Measurements from ENCODE around the gene ITPR2. TPM values are rescaled to one million over a fixed set of nuclear protein-coding genes. Genes with fewer than 3 reads are reported as not detected.
"Not testable (repeated sequence)": the region's sequence is repeated elsewhere in the genome, so short reads cannot be mapped to it uniquely, and the experiment has no call there.

The ITPR2 gene
- total and polyA plus RNA-seq, 12 donors = 5.1 to 144 (median 66.4) TPM

DNA sequence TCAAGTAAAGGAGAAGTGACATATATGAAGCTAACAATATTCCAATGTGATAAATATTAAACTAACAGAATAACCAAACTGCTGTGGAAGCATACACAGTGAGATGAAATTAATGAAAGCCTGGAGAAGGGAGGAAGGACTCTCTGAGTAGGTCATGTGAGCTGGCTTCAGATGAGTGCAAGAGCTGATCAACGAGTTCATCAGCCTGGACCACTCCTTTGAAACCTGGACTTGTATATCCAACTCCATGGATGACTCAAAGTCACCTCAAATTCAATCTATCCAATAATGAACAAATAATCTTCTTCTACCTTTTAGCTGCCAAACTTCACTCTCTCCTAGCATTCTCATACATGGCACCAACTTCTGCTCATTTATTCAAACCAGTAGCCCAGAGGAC is 391.6 kb downstream of the ITPR2 start:
- WGBS, 4 donors = 80 to 91% (median 86%) methylated on average over 1 of the region's 1 CpG
- H3K36me3 ChIP-seq (replicated peaks in 1 of 2) = peaks cover 0 to 8% of the 10 kb centered on the region in 2 donors
- intact Hi-C loops (cut with DNase I) = no loop called here

DNA sequence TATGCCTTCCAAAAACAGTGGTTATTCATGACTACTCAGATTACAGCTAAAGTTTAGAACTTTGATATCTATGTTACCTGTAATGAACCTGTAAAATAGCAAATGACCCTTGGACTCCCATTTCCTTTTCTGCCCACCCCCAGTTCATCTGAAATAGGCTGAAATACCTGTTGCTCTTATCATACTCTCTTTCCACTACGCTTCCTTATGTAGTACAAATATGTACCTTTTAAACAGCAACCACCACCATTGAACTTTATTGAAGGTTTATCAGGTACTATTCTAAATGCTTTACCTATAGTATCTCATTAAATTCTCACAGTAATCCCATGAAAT is 398.0 kb downstream of the ITPR2 start:
- no peak for DNase-seq
- H3K4me3 ChIP-seq = no peak overlapping the region
- intact Hi-C loops (cut with DNase I) = no loop called here
- no peak overlapping the region for H3K27ac ChIP-seq
- 100% methylated on average over 1 of the region's 1 CpG for WGBS, 4 donors
- no peak for TF ChIP-seq POLR2A (IDR thresholded peaks at IDR 0.05)
- TF ChIP-seq, protein P1, sequence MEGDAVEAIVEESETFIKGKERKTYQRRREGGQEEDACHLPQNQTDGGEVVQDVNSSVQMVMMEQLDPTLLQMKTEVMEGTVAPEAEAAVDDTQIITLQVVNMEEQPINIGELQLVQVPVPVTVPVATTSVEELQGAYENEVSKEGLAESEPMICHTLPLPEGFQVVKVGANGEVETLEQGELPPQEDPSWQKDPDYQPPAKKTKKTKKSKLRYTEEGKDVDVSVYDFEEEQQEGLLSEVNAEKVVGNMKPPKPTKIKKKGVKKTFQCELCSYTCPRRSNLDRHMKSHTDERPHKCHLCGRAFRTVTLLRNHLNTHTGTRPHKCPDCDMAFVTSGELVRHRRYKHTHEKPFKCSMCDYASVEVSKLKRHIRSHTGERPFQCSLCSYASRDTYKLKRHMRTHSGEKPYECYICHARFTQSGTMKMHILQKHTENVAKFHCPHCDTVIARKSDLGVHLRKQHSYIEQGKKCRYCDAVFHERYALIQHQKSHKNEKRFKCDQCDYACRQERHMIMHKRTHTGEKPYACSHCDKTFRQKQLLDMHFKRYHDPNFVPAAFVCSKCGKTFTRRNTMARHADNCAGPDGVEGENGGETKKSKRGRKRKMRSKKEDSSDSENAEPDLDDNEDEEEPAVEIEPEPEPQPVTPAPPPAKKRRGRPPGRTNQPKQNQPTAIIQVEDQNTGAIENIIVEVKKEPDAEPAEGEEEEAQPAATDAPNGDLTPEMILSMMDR (IDR thresholded peaks at IDR 0.05) = no peak
- no peaks in the 10 kb centered on the region for H3K9me3 ChIP-seq (replicated peaks in 1 of 3)
- H3K36me3 ChIP-seq (replicated peaks in 1 of 2) = no peaks in the 10 kb centered on the region
- no peaks in the 10 kb centered on the region for H3K27me3 ChIP-seq
- no peaks in the 10 kb centered on the region for H3K4me1 ChIP-seq (replicated peaks in 1 of 2)

More for the DNA sequence above, 391.6 kb downstream of the ITPR2 start:
- no peaks in the 10 kb centered on the region for H3K4me1 ChIP-seq (replicated peaks in 1 of 2)
- no peak overlapping the region for H3K4me3 ChIP-seq
- H3K27ac ChIP-seq = no peak overlapping the region
- no peak for DNase-seq
- no peaks in the 10 kb centered on the region for H3K9me3 ChIP-seq (replicated peaks in 1 of 3)
- TF ChIP-seq POLR2A (IDR thresholded peaks at IDR 0.05) = no peak
- TF ChIP-seq, protein P1 (IDR thresholded peaks at IDR 0.05) = no peak
- H3K27me3 ChIP-seq = no peaks in the 10 kb centered on the region

DNA sequence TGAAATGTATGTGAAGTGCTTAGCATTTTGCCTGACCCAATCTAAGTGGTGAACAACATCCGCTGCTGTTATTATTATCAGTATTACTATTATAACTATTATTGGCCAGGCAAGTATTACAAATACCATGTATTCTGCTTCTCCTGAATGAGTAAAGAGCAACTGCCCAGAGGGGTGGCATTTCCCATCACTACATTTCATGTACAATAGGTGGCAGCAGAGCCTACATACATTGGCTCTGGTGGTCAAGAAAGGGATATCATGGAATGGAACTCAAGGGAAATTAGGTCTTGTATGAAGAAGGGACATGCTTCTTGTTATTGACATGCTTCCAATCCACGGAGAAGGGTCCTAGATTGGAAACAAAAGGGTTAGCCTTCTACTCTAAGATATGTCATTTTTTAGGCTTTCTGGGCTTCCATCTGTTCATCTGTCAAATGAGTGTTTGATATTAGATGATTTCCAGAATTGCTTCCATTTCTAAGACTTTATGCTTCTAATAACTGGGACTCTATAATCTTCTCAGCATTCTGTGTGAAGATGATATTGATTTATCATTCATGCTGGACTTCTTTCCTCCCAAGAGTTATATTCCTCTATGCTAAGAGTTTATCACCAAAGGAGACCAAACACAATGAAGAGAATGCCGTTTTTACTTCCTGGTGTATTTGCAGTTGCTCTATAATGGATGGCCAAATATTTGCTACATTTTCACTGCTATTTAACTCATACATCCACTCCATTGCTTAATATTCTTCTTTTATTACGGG is 398.5 kb downstream of the ITPR2 start:
- peak in 3 of 7 donors; percentile 36 to 60 (median 43) for DNase-seq
- 78 to 88% (median 87%) methylated on average over 4 of the region's 4 CpGs for WGBS, 4 donors
- H3K27ac ChIP-seq = no peak overlapping the region
- intact Hi-C loops (cut with DNase I) = no loop called here
- TF ChIP-seq, protein P1 (IDR thresholded peaks at IDR 0.05) = peak; percentile 36 to 97 (median 78)
- TF ChIP-seq POLR2A (IDR thresholded peaks at IDR 0.05) = no peak
- H3K27me3 ChIP-seq = no peaks in the 10 kb centered on the region
- H3K4me3 ChIP-seq = no peak overlapping the region
- H3K4me1 ChIP-seq (replicated peaks in 1 of 2) = no peaks in the 10 kb centered on the region
- no peaks in the 10 kb centered on the region for H3K36me3 ChIP-seq (replicated peaks in 1 of 2)
- no peaks in the 10 kb centered on the region for H3K9me3 ChIP-seq (replicated peaks in 1 of 3)

DNA sequence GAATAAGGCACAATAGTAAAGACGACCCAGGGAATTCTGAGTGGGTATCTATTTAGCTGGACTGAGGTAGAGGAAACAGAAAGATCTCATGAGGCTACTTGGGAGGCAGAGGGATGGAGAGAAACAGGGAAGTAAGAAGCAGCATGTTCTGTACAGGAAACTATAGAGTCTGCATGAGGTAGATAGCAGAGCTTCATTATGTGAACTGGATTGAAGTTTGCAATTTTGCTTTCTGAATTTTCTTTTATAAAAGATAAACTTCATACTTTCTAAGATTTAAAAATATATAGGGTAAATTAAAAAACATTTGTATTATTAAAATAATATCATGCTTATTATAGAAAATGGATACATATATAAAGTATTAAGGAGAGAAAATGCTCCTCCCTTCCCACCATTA is 399.3 kb downstream of the ITPR2 start:
- H3K27me3 ChIP-seq; H3K4me3 ChIP-seq; H3K4me1 ChIP-seq (replicated peaks in 1 of 2); H3K27ac ChIP-seq; DNase-seq; H3K36me3 ChIP-seq (replicated peaks in 1 of 2); intact Hi-C loops (cut with DNase I); H3K9me3 ChIP-seq (replicated peaks in 1 of 3): not testable (repeated sequence)
- 79 to 93% (median 80%) methylated on average over 1 of the region's 1 CpG for WGBS, 4 donors

DNA sequence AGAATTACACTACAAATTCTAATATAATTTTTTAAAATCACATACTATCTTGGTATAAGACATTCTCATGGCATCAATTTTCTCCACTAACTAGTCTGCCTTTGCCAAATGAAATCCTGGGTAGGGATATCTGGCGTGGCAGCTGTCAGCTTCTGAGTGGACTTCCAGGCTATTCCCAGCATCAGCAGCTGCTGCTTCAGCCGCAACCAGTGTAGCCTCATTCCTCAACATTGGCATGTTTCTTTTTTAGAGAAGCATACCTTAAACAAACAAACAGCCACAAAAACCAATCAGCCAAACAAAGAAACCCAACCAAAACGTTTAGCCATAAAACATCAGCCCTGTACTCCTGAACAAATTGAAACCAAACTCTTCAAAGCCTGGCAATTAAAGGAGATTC is 401.8 kb downstream of the ITPR2 start:
- H3K4me1 ChIP-seq (replicated peaks in 1 of 2) = peaks cover 10 to 13% of the 10 kb centered on the region in 2 donors
- no peak overlapping the region for H3K27ac ChIP-seq
- H3K9me3 ChIP-seq (replicated peaks in 1 of 3) = no peaks in the 10 kb centered on the region
- H3K4me3 ChIP-seq = no peak overlapping the region
- H3K27me3 ChIP-seq = no peaks in the 10 kb centered on the region
- intact Hi-C loops (cut with DNase I) = no loop called here
- TF ChIP-seq, protein P1 (IDR thresholded peaks at IDR 0.05) = no peak
- TF ChIP-seq POLR2A (IDR thresholded peaks at IDR 0.05) = no peak
- 40 to 57% (median 46%) methylated on average over 3 of the region's 3 CpGs for WGBS, 4 donors
- no peaks in the 10 kb centered on the region for H3K36me3 ChIP-seq (replicated peaks in 1 of 2)
- DNase-seq = no peak

DNA sequence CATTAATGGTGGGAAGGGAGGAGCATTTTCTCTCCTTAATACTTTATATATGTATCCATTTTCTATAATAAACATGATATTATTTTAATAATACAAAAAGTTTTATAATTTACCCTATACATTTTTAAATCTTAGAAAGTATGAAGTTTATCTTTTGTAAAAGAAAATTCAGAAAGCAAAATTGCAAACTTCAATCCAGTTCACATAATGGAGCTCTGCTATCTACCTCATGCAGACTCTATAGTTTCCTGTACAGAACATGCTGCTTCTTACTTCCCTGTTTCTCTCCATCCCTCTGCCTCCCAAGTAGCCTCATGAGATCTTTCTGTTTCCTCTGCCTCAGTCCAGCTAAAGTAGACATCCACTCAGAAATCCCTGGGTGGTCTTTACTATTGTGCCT is 402.4 kb downstream of the ITPR2 start:
- H3K9me3 ChIP-seq (replicated peaks in 1 of 3); H3K4me3 ChIP-seq; intact Hi-C loops (cut with DNase I); H3K27me3 ChIP-seq; H3K27ac ChIP-seq; H3K36me3 ChIP-seq (replicated peaks in 1 of 2); DNase-seq: not testable (repeated sequence)
- peaks cover 10 to 13% of the 10 kb centered on the region in 2 donors for H3K4me1 ChIP-seq (replicated peaks in 1 of 2)

Data from adrenal gland (tissue), 12 donors.